IPS-20b (cell line): ENCODE data around the gene ITPR2.

ENCODE experiments used
- H3K27ac ChIP-seq: one replicate; pipeline ENCODE4 v1.5.1; 2013; ENCODE audit warnings: low read length
- H3K27me3 ChIP-seq: 2 replicates; pipeline ENCODE4 v1.6.1; 2013; ENCODE audit warnings: mild to moderate bottlenecking, low read length, inconsistent platforms; ENCODE audit not compliant: insufficient read depth
- H3K36me3 ChIP-seq: 2 replicates; pipeline ENCODE4 v1.6.1; 2013; ENCODE audit warnings: low read depth, mild to moderate bottlenecking, inconsistent platforms, low read length, moderate library complexity; ENCODE audit not compliant: insufficient read depth
- H3K4me1 ChIP-seq: 2 replicates; pipeline ENCODE4 v1.6.1; 2013; ENCODE audit warnings: mild to moderate bottlenecking, control low read depth, inconsistent platforms, low read length, moderate library complexity; ENCODE audit not compliant: insufficient read depth
- H3K4me3 ChIP-seq: 2 replicates; pipeline ENCODE4 v1.5.1; 2013; ENCODE audit warnings: mild to moderate bottlenecking, low read length, inconsistent platforms
- H3K9ac ChIP-seq: 2 replicates; pipeline ENCODE4 v1.6.1; 2013; ENCODE audit warnings: low read depth, mild to moderate bottlenecking, inconsistent platforms, low read length, moderate library complexity
- H3K9me3 ChIP-seq: 2 replicates; pipeline ENCODE4 v1.6.1; 2013; ENCODE audit warnings: mild to moderate bottlenecking, low read depth, low read length, inconsistent platforms; ENCODE audit not compliant: insufficient read depth

Gene ITPR2

DNA sequence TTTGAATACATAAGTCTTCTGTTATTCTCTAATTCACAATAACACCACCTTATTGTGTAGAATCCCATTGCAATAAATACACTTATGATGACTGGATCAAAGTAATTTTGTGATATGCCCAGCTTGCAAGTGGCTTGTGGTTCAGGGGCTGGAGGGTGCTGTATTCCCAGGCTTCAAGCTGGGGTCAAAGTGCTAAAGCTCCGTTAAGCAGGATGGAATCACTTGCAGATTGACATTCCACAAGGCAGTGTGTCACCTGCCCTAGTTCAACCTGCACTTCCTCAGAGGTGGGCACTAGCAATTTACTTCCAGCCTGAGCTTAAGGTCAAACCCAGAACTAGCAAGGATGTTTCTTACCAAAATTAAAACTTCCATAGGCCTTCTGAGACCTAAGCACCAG, 471.0 kb downstream of the ITPR2 start:
- H3K27me3 ChIP-seq: no peaks in the 10 kb centered on the region
- H3K4me1 ChIP-seq: no peaks in the 10 kb centered on the region
- no peaks in the 10 kb centered on the region for H3K36me3 ChIP-seq

DNA sequence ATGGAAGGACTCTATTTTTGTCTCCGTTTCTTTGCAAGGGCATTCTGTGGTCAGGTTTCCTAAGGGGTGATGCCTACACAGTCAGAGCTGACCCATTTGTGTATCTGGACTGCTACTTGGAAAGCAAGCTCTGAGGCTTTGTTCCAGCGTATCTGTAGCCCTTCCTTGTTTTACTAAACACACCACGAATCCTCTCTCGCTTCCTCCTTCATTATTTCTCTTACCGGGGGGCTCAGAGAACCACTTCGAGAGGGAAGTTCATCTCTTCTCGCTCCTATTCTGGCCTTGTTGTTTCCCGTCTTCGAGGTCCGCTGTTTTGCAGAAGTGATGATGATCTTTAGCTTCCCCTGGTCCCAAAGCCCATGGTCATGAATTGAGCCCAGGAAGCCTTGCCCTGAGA, 472.9 kb downstream of the ITPR2 start:
- Histone ChIP-seq H3K27ac (no peak overlapping the region), H3K36me3 (no peaks in the 10 kb centered on the region)

More for the DNA sequence above, 471.0 kb downstream of the ITPR2 start:
- no peak overlapping the region for H3K9ac ChIP-seq
- no peak overlapping the region for H3K27ac ChIP-seq
- no peak overlapping the region for H3K4me3 ChIP-seq
- no peaks in the 10 kb centered on the region for H3K9me3 ChIP-seq

DNA sequence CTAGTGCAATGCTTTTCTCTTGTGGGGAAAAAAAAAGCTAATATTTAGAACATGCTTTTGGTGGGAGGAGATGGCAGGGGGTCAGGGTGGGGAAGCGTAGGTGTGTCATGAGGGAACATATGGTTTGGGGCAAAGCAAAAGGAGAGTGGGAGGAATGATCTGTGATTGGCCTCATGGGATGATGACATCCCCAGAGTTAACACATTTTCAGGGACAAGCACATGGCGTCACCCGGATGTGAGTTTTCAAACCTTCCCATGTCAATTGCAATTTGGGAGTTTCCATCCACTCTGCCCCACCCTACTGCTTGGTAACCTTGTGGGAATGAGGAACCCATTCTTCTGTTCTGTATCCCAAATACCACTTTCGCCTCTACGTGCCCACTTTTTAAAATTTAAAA, 473.4 kb downstream of the ITPR2 start:
- H3K4me3 ChIP-seq: no peak overlapping the region
- H3K27ac ChIP-seq: no peak overlapping the region
- no peaks in the 10 kb centered on the region for H3K4me1 ChIP-seq
- H3K9me3 ChIP-seq: no peaks in the 10 kb centered on the region
- H3K9ac ChIP-seq: no peak overlapping the region
- no peaks in the 10 kb centered on the region for H3K36me3 ChIP-seq
- no peaks in the 10 kb centered on the region for H3K27me3 ChIP-seq

More for the DNA sequence above, 472.9 kb downstream of the ITPR2 start:
- Histone ChIP-seq H3K4me3 (no peak overlapping the region), H3K4me1 (no peaks in the 10 kb centered on the region), H3K9ac (no peak overlapping the region), H3K27me3 (no peaks in the 10 kb centered on the region), H3K9me3 (no peaks in the 10 kb centered on the region)

DNA sequence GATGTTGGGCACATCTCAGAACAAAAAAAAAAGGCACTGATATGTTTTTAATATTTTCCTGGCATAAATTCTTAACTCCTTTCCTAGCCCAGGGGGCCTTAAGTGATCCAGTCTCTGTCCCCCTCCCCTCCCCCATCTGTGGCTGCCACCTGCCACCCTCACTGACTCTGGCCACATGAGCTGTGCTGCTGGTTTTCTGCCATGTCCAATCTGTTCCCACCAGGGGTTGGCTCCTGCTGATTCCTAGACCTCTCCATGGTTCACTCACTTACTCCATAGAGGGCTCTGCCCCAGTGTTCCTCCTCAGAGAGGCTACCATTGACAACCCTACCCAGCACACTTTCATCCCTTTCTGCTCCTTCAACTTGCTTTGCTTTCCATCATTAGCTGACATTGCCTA, 474.3 kb downstream of the ITPR2 start:
- Histone ChIP-seq H3K36me3 (no peaks in the 10 kb centered on the region), H3K9ac (no peak overlapping the region), H3K9me3 (no peaks in the 10 kb centered on the region), H3K4me1 (no peaks in the 10 kb centered on the region), H3K27me3 (no peaks in the 10 kb centered on the region), H3K27ac (no peak overlapping the region), H3K4me3 (no peak overlapping the region)

DNA sequence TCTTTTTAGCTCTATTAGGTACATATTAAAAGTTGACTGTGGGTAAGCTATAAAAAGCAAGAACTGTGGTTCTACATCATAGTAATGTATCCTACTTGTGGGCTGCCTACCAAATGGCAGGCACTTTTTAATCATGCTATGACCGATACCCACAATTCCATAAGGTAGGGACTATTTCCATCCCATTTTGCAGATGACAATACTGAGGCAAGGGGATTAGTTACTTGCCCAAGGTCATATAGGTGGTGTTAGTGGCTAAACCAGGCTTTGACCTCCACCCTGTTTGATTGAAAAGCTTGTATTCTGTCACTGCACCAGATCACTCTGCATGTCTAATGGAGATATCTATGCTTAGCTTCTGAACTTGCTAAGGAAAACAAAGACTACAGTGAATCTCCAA, 485.7 kb downstream of the ITPR2 start:
- Histone ChIP-seq H3K4me3 (no peak overlapping the region), H3K36me3 (no peaks in the 10 kb centered on the region), H3K27me3 (no peaks in the 10 kb centered on the region), H3K9ac (no peak overlapping the region), H3K27ac (no peak overlapping the region), H3K9me3 (no peaks in the 10 kb centered on the region), H3K4me1 (no peaks in the 10 kb centered on the region)

DNA sequence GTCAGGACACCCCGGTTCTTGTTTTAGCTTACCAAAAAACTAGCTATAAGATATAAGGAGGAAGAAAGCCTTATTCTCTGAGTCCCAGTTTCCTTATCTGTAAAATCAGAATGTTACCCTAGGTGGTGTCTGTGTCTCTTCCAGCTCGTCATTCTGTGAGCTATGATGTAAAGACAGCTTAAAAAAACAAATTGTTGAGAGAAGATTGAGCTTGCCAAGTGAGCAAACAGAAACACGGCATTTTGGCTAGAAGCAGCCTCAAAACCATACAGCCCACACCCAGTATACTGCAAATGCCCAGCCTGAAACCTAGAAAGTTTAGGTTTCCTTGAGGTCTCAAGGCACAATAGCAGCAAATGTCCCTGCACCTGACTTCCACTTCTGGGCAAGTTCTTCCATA, 486.3 kb downstream of the ITPR2 start:
- Histone ChIP-seq H3K36me3 (no peaks in the 10 kb centered on the region), H3K4me1 (peaks cover 4% of the 10 kb centered on the region; the same call in 1 of the 2 replicates), H3K27me3 (no peaks in the 10 kb centered on the region), H3K27ac (no peak overlapping the region), H3K9me3 (no peaks in the 10 kb centered on the region), H3K4me3 (no peak overlapping the region), H3K9ac (no peak overlapping the region)

DNA sequence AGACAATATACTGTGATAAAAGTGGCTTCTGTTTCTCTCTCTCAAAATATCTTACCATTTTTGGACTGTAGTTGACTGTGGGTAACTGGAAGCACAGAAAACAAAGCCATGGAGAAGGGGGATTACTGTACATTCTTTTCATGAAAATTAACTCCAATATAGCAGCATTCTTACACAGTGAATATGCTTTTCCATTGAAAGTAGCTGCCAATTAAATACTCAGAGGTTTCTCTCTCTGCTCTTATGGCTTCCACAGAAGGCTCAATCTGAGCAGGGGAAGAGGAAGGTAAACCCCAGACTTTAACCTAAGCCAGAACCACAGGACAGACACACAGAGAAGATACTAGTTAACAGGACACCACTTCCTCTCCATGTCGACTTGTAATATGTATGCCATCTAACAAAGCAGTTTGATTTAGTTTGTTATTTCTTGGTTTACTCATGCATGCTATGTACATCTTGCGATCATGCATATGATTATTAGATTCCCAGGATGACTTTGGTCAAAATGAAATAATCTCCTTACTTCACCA, 487.5 kb downstream of the ITPR2 start:
- no peaks in the 10 kb centered on the region for H3K9me3 ChIP-seq
- no peaks in the 10 kb centered on the region for H3K27me3 ChIP-seq
- no peak overlapping the region for H3K27ac ChIP-seq
- H3K36me3 ChIP-seq: no peaks in the 10 kb centered on the region
- H3K9ac ChIP-seq: no peak overlapping the region
- peaks cover 13% of the 10 kb centered on the region for H3K4me1 ChIP-seq
- no peak overlapping the region for H3K4me3 ChIP-seq

DNA sequence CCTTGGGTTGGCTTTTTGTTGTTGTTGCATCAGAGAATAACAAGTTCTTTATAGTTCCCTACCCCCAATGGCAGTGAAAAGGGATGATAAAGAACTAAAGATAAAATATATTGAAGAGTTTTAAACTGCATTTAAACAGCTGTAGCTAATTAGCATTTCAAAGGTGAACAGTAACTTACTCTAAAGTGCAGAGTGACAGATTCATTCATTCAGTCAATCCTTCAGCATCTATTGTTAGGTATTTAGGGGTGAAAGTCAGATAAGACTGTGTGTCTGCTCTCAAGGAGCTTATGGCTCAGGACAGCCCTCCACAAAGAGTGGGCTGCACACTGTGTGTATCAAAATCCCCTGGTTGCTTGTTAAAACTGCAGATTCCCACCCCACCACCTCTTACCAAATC, 491.5 kb downstream of the ITPR2 start:
- H3K9ac ChIP-seq: no peak overlapping the region
- H3K4me3 ChIP-seq: no peak overlapping the region
- no peaks in the 10 kb centered on the region for H3K36me3 ChIP-seq
- H3K4me1 ChIP-seq: peaks cover 13% of the 10 kb centered on the region
- H3K27me3 ChIP-seq: no peaks in the 10 kb centered on the region
- H3K9me3 ChIP-seq: no peaks in the 10 kb centered on the region
- no peak overlapping the region for H3K27ac ChIP-seq

DNA sequence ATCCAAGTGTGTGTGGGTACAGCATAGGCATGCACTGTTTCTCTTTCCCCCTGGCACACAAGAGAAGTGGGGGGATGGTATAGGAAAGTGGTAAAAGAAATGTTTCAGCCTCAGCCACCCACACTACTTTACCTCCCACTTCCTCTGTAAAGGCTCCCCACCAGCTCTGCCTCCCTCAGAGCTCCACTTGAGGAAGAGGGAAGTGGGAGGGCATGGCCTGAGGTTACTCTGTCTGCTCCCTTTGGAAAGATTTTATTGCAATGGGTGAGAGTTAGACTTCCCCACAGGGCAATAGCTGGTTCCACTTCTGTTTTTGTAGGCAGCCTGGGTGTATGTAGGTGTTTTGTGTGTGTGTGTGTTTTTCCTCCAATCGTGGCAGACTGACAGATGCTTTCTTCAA, 492.3 kb downstream of the ITPR2 start:
- H3K9me3 ChIP-seq: no peaks in the 10 kb centered on the region
- no peaks in the 10 kb centered on the region for H3K36me3 ChIP-seq
- H3K9ac ChIP-seq: no peak overlapping the region
- H3K27me3 ChIP-seq: no peaks in the 10 kb centered on the region
- no peak overlapping the region for H3K27ac ChIP-seq
- H3K4me1 ChIP-seq: peaks cover 13% of the 10 kb centered on the region
- H3K4me3 ChIP-seq: no peak overlapping the region

DNA sequence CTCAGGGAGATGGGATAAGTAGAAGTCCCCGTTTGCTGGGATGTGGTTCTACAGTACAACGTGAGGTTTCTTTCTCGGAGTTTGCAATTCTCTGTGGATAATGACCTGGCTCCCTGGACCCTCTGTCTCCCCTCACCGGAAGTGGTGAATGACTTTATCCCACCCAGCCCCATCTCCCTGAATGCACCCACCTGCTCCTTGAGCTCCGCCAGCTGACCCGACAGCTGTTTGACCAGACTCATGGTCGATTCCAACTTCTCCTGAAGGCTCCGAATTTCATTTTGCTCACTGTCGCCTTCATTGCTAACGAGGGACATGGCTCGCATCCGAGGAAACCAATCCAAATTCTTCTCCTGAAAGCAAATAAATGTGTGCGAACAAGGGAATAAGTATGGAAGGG, 493.0 kb downstream of the ITPR2 start:
- Histone ChIP-seq H3K36me3 (no peaks in the 10 kb centered on the region), H3K9me3 (no peaks in the 10 kb centered on the region)

DNA sequence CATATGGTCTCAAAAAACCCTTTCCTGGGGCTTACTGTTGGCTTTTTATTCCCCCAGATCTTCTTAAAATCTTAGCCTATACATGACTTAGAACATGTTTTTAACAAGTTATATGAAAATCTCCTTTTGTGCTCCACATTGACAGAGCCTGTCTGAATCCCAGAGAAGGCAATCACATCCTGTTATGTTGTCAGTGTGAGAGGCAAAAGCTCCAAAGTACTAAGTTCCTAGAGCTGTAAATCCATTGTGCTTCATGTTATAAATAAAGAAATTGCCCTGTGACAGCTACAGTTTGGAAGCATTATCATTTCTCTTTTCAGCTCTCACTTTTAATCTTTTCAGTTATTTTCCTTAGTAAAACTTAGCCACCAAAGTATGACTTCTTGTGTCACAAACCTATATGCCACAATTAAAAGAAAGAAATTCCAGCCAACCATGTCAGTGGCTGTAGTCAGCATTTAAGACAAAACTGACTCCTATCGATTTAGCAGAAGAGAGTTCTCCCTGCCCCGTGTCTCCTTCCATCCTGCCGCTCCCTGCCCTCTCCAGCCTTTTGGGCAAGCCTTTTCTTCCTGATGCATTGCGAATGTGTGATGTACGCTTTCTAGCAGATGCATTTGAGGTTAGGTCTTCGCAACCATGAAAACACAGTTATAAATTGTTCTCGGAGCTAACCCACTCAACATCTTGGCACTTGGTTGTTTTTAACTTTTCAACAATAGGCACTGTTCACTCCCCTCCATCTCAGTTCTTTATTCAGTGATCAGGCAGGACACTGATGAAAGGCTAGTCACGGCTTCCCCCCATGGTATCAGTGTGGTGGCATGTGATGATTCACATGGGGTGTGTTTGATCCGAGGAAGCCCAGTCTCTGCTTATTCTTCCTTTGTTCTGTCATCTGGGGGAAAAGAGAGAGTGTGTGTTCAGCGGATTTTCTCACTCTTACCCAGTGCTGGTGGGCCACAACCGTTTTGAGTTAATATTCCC, 494.1 kb downstream of the ITPR2 start:
- no peak overlapping the region for H3K27ac ChIP-seq

More for the DNA sequence above, 493.0 kb downstream of the ITPR2 start:
- Histone ChIP-seq H3K4me1 (peaks cover 13% of the 10 kb centered on the region), H3K27me3 (no peaks in the 10 kb centered on the region), H3K9ac (no peak overlapping the region), H3K4me3 (no peak overlapping the region), H3K27ac (no peak overlapping the region)

DNA sequence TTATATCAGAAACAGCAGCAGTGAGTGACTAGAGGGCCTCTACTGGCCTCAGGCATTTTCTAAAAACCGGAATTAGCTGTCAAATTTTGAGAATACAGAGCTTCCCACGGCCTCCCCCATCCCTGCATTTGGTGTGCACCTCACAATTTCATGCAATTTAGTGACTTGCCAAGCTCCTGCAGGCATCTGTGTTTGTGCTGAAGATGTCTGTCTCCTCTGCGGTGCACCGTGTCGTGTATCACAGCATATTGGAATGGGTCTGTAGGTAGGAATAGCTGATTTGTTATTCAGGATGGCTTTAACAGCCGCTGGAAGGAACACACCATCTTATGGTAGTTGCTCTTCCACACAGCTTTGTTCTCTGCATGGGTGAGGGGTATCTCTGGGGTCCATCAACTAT, 497.3 kb downstream of the ITPR2 start:
- no peak overlapping the region for H3K27ac ChIP-seq
- no peaks in the 10 kb centered on the region; the same call in 1 of the 2 replicates for H3K4me1 ChIP-seq
- no peak overlapping the region for H3K9ac ChIP-seq
- no peaks in the 10 kb centered on the region for H3K36me3 ChIP-seq
- H3K9me3 ChIP-seq: no peaks in the 10 kb centered on the region
- H3K27me3 ChIP-seq: no peaks in the 10 kb centered on the region
- no peak overlapping the region for H3K4me3 ChIP-seq

More for the DNA sequence above, 494.1 kb downstream of the ITPR2 start:
- H3K9me3 ChIP-seq: no peaks in the 10 kb centered on the region
- H3K27me3 ChIP-seq: no peaks in the 10 kb centered on the region
- H3K9ac ChIP-seq: no peak overlapping the region
- H3K4me3 ChIP-seq: no peak overlapping the region
- H3K36me3 ChIP-seq: no peaks in the 10 kb centered on the region
- peaks cover 13% of the 10 kb centered on the region for H3K4me1 ChIP-seq
